PFSK-1 (cell line): ENCODE data around the gene FAXC.

Experiments used
- POLR2AphosphoS5 ChIP-seq: IDR thresholded peaks from 2 replicates; pipeline ENCODE4 v1.6.1; 2012; ENCODE audit warnings: low read depth, mild to moderate bottlenecking, control low read depth, low read length, moderate library complexity
- REST ChIP-seq, 2 experiments: IDR thresholded peaks; 2 replicates each; pipeline versions ENCODE4 v1.6.1 to v1.8.0; 2011 to 2012; ENCODE audit warnings: low read depth in 2 of 2, low read length in 2 of 2, control low read depth in 1 of 2, inconsistent platforms in 1 of 2, mild to moderate bottlenecking in 1 of 2, moderate library complexity in 1 of 2; ENCODE audit not compliant: insufficient read depth in 1 of 2

- TF ChIP-seq REST (IDR thresholded peaks at IDR 0.05; ENCODE audit: insufficient read depth in 1 of 2, low read depth in 2 of 2, low read length in 2 of 2) (no peak), POLR2AphosphoS5 (no peak)
Measured at GRCh38 chr6:99364026-99364425, 14.6 kb upstream of the FAXC start.
